ENCODE data around the gene DNAJA4.

DNA sequence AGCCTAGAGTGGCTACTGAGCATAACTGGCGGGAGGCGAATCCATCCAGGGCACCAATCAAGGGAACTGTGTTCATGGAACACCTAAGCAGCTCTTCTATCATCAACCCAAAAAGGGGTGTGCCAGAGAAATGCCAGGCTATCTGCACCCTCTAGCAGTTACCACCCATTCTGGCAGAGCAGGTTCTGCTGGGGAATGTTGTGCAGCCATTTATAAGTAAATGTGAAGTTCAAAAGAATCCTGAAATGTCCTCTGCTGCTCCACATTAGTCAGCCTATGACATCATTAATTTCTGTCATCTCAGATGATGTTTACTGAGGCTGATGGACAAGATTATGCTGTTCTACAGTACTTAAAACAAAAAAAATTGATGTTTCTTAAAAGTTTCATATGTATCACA is 27.3 kb downstream of the DNAJA4 start:
- TF ChIP-seq ZNF629 (tag by site-specific recombination; IDR thresholded peaks at IDR 0.05), result peak; percentile 72
- no peak for TF ChIP-seq TCF7L2 (IDR thresholded peaks at IDR 0.05; ENCODE audit: borderline replicate concordance, low read depth, low read length)
- TF ChIP-seq, protein P1, sequence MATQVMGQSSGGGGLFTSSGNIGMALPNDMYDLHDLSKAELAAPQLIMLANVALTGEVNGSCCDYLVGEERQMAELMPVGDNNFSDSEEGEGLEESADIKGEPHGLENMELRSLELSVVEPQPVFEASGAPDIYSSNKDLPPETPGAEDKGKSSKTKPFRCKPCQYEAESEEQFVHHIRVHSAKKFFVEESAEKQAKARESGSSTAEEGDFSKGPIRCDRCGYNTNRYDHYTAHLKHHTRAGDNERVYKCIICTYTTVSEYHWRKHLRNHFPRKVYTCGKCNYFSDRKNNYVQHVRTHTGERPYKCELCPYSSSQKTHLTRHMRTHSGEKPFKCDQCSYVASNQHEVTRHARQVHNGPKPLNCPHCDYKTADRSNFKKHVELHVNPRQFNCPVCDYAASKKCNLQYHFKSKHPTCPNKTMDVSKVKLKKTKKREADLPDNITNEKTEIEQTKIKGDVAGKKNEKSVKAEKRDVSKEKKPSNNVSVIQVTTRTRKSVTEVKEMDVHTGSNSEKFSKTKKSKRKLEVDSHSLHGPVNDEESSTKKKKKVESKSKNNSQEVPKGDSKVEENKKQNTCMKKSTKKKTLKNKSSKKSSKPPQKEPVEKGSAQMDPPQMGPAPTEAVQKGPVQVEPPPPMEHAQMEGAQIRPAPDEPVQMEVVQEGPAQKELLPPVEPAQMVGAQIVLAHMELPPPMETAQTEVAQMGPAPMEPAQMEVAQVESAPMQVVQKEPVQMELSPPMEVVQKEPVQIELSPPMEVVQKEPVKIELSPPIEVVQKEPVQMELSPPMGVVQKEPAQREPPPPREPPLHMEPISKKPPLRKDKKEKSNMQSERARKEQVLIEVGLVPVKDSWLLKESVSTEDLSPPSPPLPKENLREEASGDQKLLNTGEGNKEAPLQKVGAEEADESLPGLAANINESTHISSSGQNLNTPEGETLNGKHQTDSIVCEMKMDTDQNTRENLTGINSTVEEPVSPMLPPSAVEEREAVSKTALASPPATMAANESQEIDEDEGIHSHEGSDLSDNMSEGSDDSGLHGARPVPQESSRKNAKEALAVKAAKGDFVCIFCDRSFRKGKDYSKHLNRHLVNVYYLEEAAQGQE (tag by site-specific recombination; IDR thresholded peaks at IDR 0.05), result no peak
- no peak for TF ChIP-seq ZNF114 (tag by site-specific recombination; IDR thresholded peaks at IDR 0.05)
- TF ChIP-seq SETDB1 (IDR thresholded peaks at IDR 0.05; ENCODE audit: insufficient read length, low read length), result no peak
- no peak for TF ChIP-seq ZNF768 (tag by site-specific recombination; IDR thresholded peaks at IDR 0.05)
- TF ChIP-seq, protein P2, sequence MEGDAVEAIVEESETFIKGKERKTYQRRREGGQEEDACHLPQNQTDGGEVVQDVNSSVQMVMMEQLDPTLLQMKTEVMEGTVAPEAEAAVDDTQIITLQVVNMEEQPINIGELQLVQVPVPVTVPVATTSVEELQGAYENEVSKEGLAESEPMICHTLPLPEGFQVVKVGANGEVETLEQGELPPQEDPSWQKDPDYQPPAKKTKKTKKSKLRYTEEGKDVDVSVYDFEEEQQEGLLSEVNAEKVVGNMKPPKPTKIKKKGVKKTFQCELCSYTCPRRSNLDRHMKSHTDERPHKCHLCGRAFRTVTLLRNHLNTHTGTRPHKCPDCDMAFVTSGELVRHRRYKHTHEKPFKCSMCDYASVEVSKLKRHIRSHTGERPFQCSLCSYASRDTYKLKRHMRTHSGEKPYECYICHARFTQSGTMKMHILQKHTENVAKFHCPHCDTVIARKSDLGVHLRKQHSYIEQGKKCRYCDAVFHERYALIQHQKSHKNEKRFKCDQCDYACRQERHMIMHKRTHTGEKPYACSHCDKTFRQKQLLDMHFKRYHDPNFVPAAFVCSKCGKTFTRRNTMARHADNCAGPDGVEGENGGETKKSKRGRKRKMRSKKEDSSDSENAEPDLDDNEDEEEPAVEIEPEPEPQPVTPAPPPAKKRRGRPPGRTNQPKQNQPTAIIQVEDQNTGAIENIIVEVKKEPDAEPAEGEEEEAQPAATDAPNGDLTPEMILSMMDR (tag by site-specific recombination; IDR thresholded peaks at IDR 0.05), result no peak
- no peak for TF ChIP-seq ZNF792 (tag by site-specific recombination; IDR thresholded peaks at IDR 0.05)
- no peak for TF ChIP-seq MZF1 (tag by site-specific recombination; IDR thresholded peaks at IDR 0.05; ENCODE audit: borderline replicate concordance)
- no peak for TF ChIP-seq ZNF133 (tag by site-specific recombination; IDR thresholded peaks at IDR 0.05)

All from HEK293 (cell line).